GM12891 (cell line): ENCODE measurements around the gene TAP2. TPM values are rescaled to one million over a fixed set of nuclear protein-coding genes. Genes with fewer than 3 reads are reported as not detected.
"Not testable (repeated sequence)": the region's sequence is repeated elsewhere in the genome, so short reads cannot be mapped to it uniquely, and the experiment has no call there.

Experiments
- DNase-seq: peaks from one replicate; pipeline ENCODE4 v3.0.0; 2011; ENCODE audit warnings: low spot score; ENCODE audit not compliant: insufficient read length
- FAIRE-seq: peaks from 2 replicates; lab custom pipeline; 2011; peaks lifted over from hg19 to GRCh38; lab: Jason Lieb, UNC
- PAX5 ChIP-seq: IDR thresholded peaks from 2 replicates; pipeline ENCODE4 v1.6.1; 2011; ENCODE audit warnings: low read length, moderate library complexity, mild to moderate bottlenecking; ENCODE audit not compliant: insufficient read depth, severe bottlenecking
- POLR2A ChIP-seq: IDR thresholded peaks from 2 replicates; pipeline ENCODE4 v1.6.1; 2011; ENCODE audit warnings: low read depth, low read length, control low read depth
- POLR2AphosphoS5 ChIP-seq: IDR thresholded peaks from 2 replicates; pipeline ENCODE4 v1.6.1; 2011; ENCODE audit warnings: low read depth, low read length, control low read depth
- POU2F2 ChIP-seq: IDR thresholded peaks from 2 replicates; pipeline ENCODE4 v1.6.1; 2011; ENCODE audit warnings: low read depth, mild to moderate bottlenecking, control low read depth, low read length, moderate library complexity
- SPI1 ChIP-seq: IDR thresholded peaks from 2 replicates; pipeline ENCODE4 v1.6.1; 2011; ENCODE audit warnings: low read depth, low read length, control low read depth
- TAF1 ChIP-seq: IDR thresholded peaks from 2 replicates; pipeline ENCODE4 v1.6.1; 2011; ENCODE audit warnings: low read depth, low read length, control low read depth
- polyA plus RNA-seq: library from polyadenylated mRNA; unstranded; fragments of >200 nt; gene quantifications from one replicate; pipeline ENCODE4 v1.2.1, GENCODE V29; 2012; ENCODE audit warnings: low read depth, missing spikeins, inconsistent platforms; ENCODE audit not compliant: missing spikeins

The TAP2 gene
- polyA plus RNA-seq, result 43.1 TPM

- peak; percentile 91 for FAIRE-seq
- DNase-seq, result peak; percentile 91
- TF ChIP-seq POU2F2, result peak; percentile 75
- peak; percentile 57; the same call in 1 of the 2 replicates for TF ChIP-seq TAF1
- TF ChIP-seq POLR2A, result 0 out of 2 replicates have a peak, but pooled peaks have one; percentile 16
- no peak for TF ChIP-seq PAX5
- TF ChIP-seq SPI1, result peak; percentile 47
- peak; percentile 60 for TF ChIP-seq POLR2AphosphoS5
These were observed at the start of gene TAP2 for GRCh38 chr6:32838114-32838958. TSS of gene TAP2 (minus strand) at chr6:32838739. CDS start at chr6:32838233, 506 bp downstream.

- TF ChIP-seq POLR2AphosphoS5, result no peak
- no peak for TF ChIP-seq SPI1
- TF ChIP-seq POLR2A, result no peak
- no peak for TF ChIP-seq PAX5
- TF ChIP-seq POU2F2, result no peak
- TF ChIP-seq TAF1, result no peak
- DNase-seq (no peak), FAIRE-seq (no peak)
These were observed 49.1 kb upstream of the TAP2 start for GRCh38 chr6:32887616-32888015.

- FAIRE-seq, result no peak
- TF ChIP-seq POLR2A (no peak), POLR2AphosphoS5 (no peak), SPI1 (no peak), TAF1 (no peak), PAX5 (no peak), POU2F2 (no peak)
- DNase-seq, result no peak
These were observed 48.3 kb upstream of the TAP2 start for GRCh38 chr6:32886681-32887383.

- FAIRE-seq (peak; percentile 35), DNase-seq (no peak)
- no peak for TF ChIP-seq TAF1
- no peak for TF ChIP-seq POLR2A
These were observed 47.3 kb upstream of the TAP2 start for GRCh38 chr6:32885698-32886286.

- TF ChIP-seq POLR2AphosphoS5 (no peak), PAX5 (no peak), POU2F2 (no peak), TAF1 (no peak), POLR2A (no peak)
- FAIRE-seq (no peak), DNase-seq (no peak)
These were observed 45.2 kb upstream of the TAP2 start for GRCh38 chr6:32883789-32884188.

GRCh38 chr6:32882879-32883250 lies 44.3 kb upstream of the TAP2 start:
- TF ChIP-seq POLR2A (no peak), TAF1 (no peak), PAX5 (no peak), POLR2AphosphoS5 (no peak), POU2F2 (no peak), SPI1 (no peak)
- FAIRE-seq, result no peak
- DNase-seq, result no peak

- not testable (repeated sequence) for DNase-seq, FAIRE-seq
These were observed 42.4 kb upstream of the TAP2 start for GRCh38 chr6:32880962-32881361.

- FAIRE-seq, result no peak
- no peak for DNase-seq
- TF ChIP-seq POU2F2 (no peak), POLR2A (no peak), TAF1 (no peak), POLR2AphosphoS5 (no peak), SPI1 (no peak), PAX5 (no peak)
These were observed 41.2 kb upstream of the TAP2 start for GRCh38 chr6:32879691-32880090.

GRCh38 chr6:32876603-32877002 lies 38.1 kb upstream of the TAP2 start:
- FAIRE-seq (no peak), DNase-seq (no peak)
- TF ChIP-seq POLR2AphosphoS5, result no peak
- TF ChIP-seq PAX5, result no peak
- no peak for TF ChIP-seq POU2F2
- TF ChIP-seq SPI1, result no peak
- no peak for TF ChIP-seq POLR2A
- TF ChIP-seq TAF1, result no peak

GRCh38 chr6:32873947-32874346 lies 35.4 kb upstream of the TAP2 start:
- DNase-seq, FAIRE-seq: not testable (repeated sequence)
